Epidermal melanocyte (primary cell): ENCODE results near the gene S1PR4.
"Not testable (repeated sequence)": the region's sequence is repeated elsewhere in the genome, so short reads cannot be mapped to it uniquely, and the experiment has no call there.

Source experiments
- DNase-seq: peaks from one replicate; pipeline ENCODE4 v3.0.0; 2011; ENCODE audit warnings: low spot score; ENCODE audit not compliant: insufficient read length

S1PR4 gene

DNA sequence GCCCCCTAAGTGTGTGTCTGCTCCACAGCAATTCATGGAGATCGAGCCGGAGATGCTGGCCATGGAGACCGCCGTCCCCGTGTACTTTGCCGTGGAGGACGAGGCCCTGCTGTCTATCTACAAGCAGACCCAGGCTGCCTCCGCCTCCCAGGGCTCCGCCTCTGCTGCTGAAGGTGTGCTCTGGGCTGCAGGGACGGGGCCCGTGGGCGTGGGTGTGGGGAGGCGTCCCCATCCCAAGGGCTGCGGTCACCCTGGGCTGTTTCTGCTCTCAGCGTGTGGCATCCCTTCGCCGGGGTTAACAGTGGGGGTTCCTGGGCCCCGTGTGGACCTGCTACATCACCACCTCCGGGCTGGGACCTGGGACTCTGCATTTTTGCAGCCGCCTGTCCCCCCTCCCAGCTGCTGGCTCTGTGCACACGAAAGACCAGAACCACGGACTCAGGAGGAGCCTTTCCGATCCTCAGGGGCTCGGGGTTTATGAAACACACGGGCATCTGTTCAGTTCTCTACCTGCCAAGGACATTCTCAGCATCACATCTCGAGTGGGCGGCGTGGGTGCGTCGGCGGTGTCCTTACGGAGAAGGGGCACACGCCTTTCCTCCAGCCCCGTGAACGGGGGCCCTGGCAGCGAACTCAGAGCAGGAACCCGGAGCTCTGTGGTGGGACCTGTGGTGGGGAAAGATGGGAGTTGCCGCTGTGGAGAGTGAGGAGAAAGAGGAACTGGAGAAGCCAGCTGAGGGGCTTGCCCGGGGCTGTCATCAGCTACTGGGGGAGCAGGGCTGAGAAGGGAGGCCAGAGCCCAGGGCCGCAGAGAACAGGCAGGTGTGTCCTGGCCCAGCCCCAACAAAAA is 14.9 kb downstream of the S1PR4 start:
- no peak for DNase-seq

DNA sequence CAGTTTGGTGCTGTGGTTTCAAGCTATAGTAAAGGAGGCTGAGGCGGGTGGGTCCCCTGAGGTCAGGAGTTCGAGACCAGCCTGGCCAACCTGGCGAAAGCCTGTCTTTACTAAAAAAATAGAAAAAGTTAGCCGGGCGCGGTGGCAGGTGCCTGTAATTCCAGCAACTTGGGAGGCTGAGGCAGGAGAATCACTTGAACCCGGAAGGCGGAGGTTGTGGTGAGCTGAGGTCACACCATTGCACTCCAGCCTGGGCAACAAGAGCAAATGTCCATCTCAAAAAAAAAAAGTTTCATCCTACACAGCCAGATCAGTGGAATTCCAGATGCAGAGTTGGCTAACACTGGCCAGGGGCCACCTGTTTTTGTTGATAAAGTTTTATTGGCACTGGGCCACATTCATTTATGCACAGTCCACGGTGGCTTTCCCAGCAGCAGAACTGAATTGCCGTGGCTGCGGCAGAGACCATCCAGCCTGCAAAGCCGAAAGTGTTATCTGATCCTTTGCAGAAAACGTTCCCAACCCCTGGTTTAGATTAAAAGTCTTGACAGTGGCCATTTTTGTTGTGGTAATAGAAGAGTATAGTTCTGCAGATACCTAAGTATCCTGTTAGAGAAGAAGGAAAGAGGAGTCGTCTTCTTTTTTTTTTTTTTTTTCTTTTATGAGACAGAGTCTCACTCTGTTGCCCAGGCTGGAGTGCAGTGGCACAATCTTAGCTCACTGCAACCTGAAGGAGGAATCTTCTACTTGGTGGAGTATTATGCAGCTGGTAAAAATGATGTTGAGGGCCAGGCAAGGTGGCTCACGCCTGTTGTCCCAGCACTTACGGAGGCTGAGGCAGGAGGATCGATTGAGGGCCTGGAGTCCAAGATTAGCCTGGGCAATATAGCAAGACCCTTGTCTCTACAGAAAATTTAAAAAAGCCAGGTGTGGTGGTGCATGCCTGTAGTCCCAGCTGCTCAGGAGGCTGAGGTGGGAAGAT is 15.8 kb downstream of the S1PR4 start:
- DNase-seq = no peak

DNA sequence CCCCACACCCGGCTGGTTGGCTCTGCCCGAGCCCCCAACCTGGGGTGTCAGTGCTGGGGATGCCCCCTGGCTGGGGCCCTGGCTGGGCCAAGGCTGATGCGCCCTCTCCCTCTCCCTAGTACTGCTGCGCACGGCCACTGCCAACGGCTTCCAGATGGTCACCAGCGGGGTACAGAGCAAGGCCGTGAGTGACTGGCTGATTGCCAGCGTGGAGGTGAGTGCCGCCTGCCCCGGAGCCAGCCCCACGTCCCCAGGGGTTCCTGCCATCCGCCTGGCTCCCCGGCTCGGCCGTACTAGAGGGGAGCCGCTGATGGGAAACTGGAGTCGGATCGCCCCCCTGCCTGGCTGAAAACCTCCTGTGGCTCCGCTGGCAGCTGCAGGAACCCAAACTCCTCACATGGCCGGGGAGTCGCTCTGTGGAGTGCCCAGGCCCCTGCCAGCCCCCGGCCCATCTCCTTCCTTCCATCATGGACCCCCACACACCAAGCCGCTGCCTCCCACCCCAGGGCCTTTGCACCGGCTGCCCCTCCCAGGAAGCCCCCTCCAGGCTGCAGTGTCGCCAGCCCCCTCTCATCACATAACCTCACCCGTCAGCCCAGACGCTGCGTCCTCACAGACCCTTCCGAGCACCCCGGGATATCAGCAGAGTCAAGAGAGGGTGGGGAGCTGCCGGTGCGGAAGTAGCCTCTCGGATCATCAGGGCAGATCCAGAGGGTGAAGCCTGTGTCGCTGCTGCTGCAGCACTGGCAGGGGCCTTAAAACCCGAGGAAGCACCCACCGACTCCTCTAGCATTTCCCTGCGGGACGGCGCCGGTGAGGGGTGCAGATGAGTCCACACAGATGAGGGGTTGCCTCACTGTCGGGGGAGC is 17.7 kb downstream of the S1PR4 start:
- DNase-seq = no peak

DNA sequence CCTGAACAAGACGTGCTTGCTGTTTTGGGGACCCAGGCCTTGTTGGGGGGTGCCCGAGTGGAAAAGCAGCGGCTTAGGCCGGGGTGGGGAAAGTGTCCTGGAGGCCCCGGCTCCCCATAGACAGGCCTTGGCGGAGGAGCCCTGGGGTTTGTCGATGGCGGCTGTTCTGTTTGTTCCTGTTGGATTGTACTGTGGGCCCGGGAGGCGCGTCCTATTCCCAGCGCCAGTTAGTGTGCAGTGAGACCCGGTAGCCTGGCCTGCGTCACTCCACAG is 18.3 kb downstream of the S1PR4 start:
- DNase-seq = no peak

DNA sequence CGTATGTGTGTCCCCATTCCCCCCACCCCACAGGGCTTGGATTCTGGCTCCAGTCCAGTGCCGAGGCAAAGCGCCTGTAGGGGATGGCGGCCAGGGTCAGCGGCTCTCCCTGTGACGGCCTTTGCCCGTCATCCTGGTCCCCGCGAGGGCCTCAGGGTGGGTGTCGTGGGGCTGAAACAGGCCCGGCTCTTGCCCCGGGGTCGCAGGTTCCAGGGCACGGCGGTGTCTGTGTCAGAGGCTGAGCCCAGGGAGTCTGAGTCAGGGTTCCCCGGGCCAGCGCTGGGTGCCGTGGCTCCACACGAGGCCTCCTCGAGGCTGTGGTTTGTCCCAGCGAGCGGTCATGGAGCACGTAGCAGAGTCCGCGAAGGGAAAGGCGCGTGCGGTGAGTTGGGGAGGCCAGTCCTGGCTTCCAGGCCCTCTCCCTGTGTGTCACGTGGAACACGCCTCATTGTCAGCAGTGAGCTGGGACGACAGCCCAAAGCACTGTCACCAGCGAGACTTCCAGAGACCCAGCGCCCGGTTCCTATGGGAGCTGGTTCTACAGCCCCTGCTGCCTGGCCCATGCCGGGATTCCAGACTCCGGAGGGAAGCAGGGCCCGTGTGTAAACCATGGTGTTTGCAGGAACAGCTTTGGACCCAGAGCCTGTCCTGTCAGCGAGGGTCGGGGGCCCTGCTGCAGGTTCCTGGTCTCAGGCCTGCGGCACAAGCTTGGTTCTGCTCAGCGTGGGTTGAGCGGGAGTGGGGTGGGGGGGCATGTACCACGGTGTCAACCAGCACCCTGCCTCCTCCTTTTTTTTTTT is 20.5 kb downstream of the S1PR4 start:
- no peak for DNase-seq

DNA sequence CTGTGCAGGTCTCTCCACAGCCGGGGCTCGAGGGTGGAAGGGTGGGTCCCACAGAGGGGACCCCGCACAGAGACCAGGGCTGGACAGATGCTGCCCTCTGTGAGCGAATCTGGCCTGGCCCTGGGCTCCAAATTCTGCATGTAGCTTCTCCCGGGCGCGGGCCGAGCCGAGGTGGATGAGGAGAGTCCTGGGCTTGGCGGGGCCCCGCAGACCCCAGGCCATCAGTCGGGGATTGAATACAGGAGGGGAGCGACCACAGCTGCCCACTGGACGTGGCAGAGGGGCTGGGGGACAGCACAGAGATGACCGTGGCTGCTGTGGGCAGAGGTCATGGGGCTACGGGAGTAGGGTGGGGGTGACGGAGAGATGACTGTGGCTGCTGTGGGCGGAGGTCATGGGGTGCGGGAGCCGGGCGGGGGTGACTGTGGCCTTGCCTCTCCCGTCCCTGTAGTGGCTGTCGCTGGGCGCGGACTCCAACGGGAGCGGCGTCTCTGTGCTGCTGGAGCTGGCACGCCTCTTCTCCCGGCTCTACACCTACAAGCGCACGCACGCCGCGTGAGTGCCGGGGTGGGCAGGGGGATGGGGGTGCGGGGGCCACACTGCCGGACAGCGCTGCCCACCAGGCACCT is 22.6 kb downstream of the S1PR4 start:
- DNase-seq = no peak

DNA sequence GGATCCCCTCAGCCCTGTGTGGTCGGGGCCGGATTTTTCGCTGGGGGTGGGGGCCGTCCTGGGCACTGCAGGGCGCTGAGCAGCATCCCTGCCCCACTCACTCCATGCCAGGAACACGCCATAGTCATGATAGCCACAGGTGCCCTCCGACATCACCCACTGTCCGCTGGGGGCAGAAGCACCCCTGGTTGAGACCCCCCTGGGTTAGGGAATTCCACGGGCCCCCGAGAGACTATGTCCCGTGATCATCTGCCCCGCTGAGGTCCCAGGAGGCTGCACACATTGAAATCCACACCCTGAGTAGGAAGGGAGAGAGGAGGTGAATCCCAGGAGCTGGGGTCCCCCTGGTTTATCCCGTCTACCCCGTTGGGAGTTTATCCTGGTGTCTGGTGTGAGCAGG is 23.3 kb downstream of the S1PR4 start:
- DNase-seq = no peak

DNA sequence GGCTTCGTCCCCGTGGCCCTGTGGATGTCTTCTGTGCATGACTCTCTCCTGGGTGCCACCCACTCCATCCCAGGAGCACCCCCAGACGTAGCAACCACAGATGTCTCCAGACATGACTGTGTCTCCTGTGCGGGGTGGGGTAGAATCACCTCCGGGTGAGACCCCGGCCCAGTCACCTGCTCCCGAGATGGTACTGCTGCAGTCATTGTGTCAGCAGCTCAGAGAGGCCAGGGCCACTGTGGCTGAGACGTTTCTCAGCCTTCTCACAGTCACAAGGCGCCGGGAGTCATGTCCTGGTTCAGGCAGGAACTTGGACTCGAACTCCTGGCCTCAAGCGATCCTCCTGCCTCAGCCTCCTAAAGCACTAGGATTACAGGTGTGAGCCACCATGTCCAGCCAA is 23.8 kb downstream of the S1PR4 start:
- no peak for DNase-seq

DNA sequence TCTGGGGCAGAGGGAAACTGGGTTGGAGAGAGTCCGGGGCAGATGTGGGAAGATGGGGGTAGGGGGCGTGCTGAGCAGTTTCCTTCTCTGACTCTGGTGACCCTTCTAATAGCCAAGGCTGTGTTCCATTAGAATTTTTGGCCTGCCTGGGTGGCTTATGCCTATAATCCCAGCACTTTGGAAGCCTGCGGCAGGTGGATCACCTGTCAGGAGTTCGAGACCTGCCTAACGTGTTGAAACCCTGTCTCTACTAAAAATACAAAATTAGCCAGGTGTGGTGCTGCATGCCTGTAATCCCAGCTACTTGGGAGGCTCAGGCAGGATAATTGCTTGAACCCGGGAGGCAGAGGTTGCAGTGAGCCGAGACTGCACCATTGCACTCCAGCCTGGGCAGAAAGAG is 24.3 kb downstream of the S1PR4 start:
- DNase-seq = not testable (repeated sequence)

DNA sequence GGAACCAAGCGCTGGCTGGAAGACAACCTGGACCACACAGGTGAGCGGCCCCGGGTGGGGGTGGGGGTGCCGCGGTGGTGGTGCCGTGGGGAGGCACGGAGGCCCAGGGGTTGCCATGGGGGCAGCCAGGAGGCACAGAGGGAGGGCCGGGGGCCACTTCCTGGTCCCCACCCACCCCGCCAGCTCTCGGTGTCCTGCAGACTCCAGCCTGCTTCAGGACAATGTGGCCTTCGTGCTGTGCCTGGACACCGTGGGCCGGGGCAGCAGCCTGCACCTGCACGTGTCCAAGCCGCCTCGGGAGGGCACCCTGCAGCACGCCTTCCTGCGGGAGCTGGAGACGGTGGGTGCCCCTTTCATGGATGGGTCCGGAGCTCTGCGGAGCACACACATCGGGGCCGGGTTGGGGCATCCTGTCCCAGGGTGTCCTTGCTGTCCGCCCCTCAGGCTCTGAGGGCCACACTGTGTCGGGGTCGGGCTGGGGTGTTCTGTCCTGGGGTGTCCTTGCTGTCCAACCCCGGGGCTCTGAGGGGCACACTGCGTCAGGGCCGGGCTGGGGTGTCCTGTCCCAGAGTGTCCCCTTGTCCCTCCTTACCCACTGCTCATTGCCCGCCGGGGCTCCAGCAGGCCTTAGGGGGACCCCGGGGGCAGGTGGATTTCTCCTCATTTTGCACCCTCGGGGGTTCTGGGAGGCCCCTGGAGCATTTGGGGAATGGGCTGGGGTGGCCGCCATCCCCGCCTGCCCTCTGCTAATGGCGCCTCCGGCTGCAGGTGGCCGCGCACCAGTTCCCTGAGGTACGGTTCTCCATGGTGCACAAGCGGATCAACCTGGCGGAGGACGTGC is 25.5 kb downstream of the S1PR4 start:
- DNase-seq = no peak

DNA sequence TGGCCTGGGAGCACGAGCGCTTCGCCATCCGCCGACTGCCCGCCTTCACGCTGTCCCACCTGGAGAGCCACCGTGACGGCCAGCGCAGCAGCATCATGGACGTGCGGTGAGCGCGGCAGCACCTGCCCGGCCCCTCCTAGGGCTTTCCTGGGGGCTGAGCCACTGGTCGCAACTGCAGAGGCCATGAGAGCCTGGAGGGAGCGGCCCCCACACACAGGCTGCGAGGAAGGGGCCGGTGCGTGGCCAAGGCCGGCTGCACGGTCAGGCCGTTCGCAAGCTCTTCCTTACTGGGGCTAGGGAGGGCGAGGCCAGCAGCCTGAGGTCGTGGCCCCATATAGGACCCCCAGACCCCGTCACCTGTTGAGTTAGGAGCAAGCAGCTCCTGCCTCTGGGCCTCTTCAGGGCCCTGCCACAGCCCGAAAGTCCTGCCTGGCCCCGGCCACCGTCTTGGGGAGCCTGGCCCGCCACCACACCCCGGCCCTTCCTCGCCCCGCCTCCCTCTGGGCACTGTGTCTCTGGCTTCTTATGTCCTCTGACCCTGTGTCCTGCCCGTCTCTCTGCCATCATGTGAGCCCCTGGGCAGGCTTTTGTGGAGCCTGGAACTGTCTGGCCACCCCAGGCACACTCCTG is 26.2 kb downstream of the S1PR4 start:
- no peak for DNase-seq

DNA sequence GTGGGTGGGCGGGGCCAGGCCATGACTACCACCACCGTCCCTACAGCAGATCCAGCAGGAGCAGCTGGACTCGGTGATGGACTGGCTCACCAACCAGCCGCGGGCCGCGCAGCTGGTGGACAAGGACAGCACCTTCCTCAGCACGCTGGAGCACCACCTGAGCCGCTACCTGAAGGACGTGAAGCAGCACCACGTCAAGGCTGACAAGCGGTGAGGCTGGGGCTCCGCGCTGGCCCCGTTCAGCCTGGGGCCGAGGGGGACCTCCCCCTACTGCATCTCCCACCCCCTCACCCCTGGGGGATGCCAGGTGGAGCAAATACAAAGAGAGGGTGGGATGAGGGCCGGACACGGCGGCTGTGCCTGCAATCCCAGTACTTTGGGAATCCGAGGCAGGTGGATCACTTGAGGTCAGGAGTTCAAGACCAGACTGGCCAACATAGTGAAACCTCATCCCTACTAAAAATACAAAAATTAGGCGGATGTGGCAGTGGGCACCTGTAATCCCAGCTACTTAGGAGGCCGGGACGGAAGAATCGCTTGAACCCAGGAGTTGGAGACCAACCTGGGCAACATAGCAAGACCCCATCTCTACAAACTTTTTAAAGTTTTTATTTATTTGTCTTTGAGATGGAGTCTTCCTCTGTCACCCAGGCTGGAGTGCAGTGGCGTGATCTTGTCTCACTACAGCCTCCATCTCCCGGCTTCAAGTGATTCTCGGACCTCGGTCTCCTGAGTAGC is 27.8 kb downstream of the S1PR4 start:
- DNase-seq = no peak

DNA sequence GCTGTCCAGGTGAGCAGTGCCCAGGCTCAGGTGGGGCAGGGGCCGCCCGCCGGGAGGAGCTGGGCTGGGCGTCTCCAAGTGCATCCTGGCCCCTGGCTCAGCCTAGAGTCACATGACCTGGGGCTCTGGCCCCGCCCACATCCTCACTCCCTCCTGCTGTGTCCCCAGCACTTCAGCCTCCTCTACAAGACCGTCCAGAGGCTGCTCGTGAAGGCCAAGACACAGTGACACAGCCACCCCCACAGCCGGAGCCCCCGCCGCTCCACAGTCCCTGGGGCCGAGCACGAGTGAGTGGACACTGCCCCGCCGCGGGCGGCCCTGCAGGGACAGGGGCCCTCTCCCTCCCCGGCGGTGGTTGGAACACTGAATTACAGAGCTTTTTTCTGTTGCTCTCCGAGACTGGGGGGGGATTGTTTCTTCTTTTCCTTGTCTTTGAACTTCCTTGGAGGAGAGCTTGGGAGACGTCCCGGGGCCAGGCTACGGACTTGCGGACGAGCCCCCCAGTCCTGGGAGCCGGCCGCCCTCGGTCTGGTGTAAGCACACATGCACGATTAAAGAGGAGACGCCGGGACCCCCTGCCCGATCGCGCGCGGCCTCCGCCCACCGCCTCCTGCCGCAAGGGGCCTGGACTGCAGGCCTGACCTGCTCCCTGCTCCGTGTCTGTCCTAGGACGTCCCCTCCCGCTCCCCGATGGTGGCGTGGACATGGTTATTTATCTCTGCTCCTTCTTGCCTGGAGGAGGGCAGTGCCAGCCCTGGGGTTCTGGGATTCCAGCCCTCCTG is 29.1 kb downstream of the S1PR4 start:
- DNase-seq = no peak

DNA sequence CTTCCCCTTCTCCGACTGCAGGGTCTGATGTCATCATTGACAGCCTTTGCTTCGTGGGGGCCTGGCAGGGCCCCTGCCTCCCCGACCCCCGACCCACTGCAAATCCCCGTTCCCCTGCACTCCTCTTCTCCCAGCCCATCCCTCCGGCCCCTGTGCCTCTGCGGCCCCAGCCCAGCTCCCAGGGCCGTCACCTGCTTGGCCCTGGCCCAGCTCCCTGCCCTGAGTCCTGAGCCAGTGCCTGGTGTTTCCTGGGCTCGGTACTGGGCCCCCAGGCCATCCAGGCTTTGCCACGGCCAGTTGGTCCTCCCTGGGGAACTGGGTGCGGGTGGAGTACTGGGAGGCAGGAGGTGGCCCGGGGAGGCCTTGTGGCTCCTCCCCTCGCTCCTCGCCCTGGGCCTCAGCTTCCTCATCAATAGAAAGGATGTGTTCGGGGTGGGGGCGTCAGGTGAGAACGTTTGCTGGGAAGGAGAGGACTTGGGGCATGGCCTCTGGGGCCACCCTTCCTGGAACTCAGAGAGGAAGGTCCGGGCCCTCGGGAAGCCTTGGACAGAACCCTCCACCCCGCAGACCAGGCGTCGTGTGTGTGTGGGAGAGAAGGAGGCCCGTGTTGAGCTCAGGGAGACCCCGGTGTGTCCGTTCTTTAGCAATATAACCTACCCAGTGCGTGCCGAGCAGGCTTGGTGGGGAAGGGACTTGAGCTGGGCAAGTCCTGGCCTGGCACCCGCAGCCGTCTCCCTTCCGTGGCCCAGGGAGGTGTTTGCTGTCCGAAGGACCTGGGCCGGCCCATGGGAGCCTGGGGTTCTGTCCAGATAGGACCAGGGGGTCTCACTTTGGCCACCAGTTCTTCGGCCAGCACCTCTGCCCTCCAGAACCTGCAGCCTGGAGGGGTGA is 30.0 kb downstream of the S1PR4 start:
- DNase-seq = no peak

DNA sequence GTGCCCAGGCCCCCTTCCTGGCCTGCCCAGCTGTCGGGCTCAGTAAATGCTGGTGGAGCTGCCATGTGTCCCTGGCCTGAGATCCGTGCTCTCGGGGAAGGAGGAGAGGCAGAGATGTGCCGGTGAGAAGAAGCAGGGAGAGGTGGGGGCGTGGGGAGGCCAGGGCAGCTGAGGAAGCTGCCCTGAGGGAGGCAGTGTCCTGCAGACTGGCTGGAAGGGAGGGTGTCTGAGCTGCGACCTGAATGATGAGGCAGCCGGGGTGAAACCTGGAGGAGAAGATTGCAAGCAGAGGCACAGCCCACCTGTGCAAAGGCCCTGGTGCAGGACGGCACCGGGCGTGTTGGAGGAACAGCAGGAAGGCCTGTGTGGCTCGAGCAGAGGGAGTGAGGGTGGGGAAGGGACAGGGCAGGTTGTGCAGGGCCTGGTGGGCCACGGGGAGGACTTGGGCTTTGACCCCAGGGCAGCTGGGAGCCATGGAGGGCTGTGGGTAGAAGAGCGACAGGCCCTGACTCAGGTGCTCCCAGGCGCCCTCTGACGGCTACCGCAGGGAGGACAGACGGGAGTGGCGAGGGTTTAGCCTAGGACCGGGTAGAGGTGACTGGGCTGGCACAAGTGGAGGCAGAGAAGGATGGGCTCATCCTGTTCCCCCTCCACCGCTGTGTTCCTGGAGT is 31.9 kb downstream of the S1PR4 start:
- peak; percentile 82 for DNase-seq

DNA sequence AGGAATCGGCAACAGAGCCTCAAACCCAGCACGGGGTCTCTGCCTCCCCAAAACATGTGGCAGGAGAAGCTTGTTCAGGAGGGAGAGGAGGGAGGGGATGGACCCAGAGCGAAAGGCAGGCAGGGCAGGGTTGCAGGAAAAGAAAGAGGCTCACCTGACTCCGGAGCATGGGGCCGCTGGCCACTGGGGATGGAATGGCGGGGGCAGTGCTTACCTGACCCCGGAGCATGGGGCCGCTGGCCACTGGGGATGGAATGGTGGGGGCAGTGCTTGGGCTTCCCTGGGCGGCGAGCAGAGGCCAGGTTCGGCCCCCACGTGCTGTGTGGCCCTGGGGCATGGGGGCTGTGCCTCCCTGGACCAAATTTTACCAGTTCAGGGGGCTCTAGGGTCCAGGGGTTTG is 32.6 kb downstream of the S1PR4 start:
- no peak for DNase-seq
